Heart right ventricle (tissue), 16 donors: ENCODE results near the gene LDB2. TPM values are rescaled to one million over a fixed set of nuclear protein-coding genes. Genes with fewer than 3 reads are reported as not detected.

Experiments
- ATAC-seq, 8 donors: fragments of 200-7000 bp; cut with Tn5 transposase; one replicate each; pipeline ENCODE4 v1.9.1; 2020; ENCODE audit warnings: mild to moderate bottlenecking in 8 of 8, moderate library complexity in 8 of 8, moderate number of reproducible peaks in 1 of 8
- DNase-seq, 2 donors: peaks; one replicate each; pipeline ENCODE4 v3.0.0-alpha.2; 2020
- H3K27ac ChIP-seq, 10 donors: fragments of 200-600 bp; sonication (generic) in 2 of 10; one replicate each; pipeline versions ENCODE4 v1.5.0 to v1.8.0; 2020 to 2022; ENCODE audit warnings: mild to moderate bottlenecking in 3 of 10
- H3K27me3 ChIP-seq, 7 donors: fragments of 200-600 bp; one replicate each; pipeline ENCODE4 v1.8.0; 2021 to 2022; ENCODE audit warnings: mild to moderate bottlenecking in 2 of 7
- H3K36me3 ChIP-seq, 9 donors: fragments of 200-600 bp; sonication (generic) in 1 of 9; one replicate each; pipeline versions ENCODE4 v1.5.0 to v1.8.0; 2020 to 2022; ENCODE audit warnings: mild to moderate bottlenecking in 2 of 9
- H3K4me1 ChIP-seq, 9 donors: fragments of 200-600 bp; sonication (generic) in 1 of 9; one replicate each; pipeline versions ENCODE4 v1.5.0 to v1.8.0; 2020 to 2022; ENCODE audit warnings: mild to moderate bottlenecking in 4 of 9
- H3K4me3 ChIP-seq, 10 donors: fragments of 200-600 bp; sonication (generic) in 2 of 10; one replicate each; pipeline versions ENCODE4 v1.5.0 to v1.8.0; 2020 to 2022; ENCODE audit warnings: mild to moderate bottlenecking in 7 of 10, moderate library complexity in 2 of 10
- H3K9me3 ChIP-seq, 11 donors: fragments of 200-600 bp in 10 of 11; sonication (generic) in 2 of 11; one replicate each; pipeline versions ENCODE4 v1.5.0 to v1.8.0; 2013 to 2022; ENCODE audit warnings: mild to moderate bottlenecking in 2 of 11, control low read depth in 1 of 11, moderate library complexity in 1 of 11
- WGBS, 2 donors: extraction: QIAGEN DNeasy Blood & Tissue Kit; methylation state at CpG; one replicate each; pipeline ENCODE4 v1.1.7; 2013; ENCODE audit warnings: inconsistent platforms in 1 of 2; 5-methylcytosine and 5-hydroxymethylcytosine counted together
- intact Hi-C, 10 donors: fragments of 100-400 bp; cut with DNase I; formaldehyde crosslinking; loops; one replicate each; pipeline versions ENCODE4 v1.11.1 to v1.14.2; 2022
- polyA plus RNA-seq, 2 donors: library from polyadenylated mRNA; stranded (reverse); fragments of 200-250 nt; gene quantifications; one replicate each; pipeline ENCODE4 v1.2.3, GENCODE V29; 2013
- total RNA-seq, 10 donors: library from RNA; stranded (reverse); fragmentation: NEBNext Ultra II Directional in 3 of 10; extraction: Animal tissue kit (Norgen Biotek cat#: 25700) in 3 of 10; gene quantifications; one replicate each; pipeline versions ENCODE4 v1.2.1 to v1.2.4, GENCODE V29; 2021 to 2023
- TF ChIP-seq, protein P1 (sequence below), 9 donors: fragments of 200-600 bp; sonication (generic) in 2 of 9; IDR thresholded peaks; one replicate each; pipeline versions ENCODE4 v1.5.0 to v1.8.0; 2021 to 2022; ENCODE audit warnings: antibody characterized with exemption in 9 of 9, mild to moderate bottlenecking in 5 of 9, moderate library complexity in 1 of 9
- donor health status: Arrhythmogenic right ventricular cardiomyopathy.
- donor health status: ischemic (EF 13 %, LVEDD 7.1; RV severe dilation, severe dysfunction).
- donor health status: healthy with polysubstance abuse.
- donor health status: DM: no; HTN: yes; CAD: no.
- donor health status: DM: no; HTN: no; CAD: no.
- donor health status: ischemic (EF 25% LVEDD 6.9; RV normal size, moderate dysfunction).
- donor health status: ischemic (EF 25% LVEDD 5.7; RV mildly dilated, moderate dysfunction).
- donor health status: healthy.
- donor health status: DM: yes; HTN: yes; CAD: no.
- donor health status: Ischemic cardiomyopathy.
- donor health status: ischemic (EF 35%, LVEDD 5.7; RV mildly dilated, moderate dysfunction).
- donor health status: nonischemic (EF 11% LVEDD 7.7; RV severe dilation, severe dysfunction).
- donor health status: DM: yes; HTN: yes; CAD: no.
- donor health status: PGD.
- donor health status: ischemic (EF 29% LVEDD 5.4; RV normal size, mild dysfunction).
- donor health status: nonischemic (EF 23%, LVEDD 6.1; RV moderate dilation, normal function).

The LDB2 gene
- total and polyA plus RNA-seq, 12 donors = 14.5 to 43.3 (median 23.5) TPM

DNA sequence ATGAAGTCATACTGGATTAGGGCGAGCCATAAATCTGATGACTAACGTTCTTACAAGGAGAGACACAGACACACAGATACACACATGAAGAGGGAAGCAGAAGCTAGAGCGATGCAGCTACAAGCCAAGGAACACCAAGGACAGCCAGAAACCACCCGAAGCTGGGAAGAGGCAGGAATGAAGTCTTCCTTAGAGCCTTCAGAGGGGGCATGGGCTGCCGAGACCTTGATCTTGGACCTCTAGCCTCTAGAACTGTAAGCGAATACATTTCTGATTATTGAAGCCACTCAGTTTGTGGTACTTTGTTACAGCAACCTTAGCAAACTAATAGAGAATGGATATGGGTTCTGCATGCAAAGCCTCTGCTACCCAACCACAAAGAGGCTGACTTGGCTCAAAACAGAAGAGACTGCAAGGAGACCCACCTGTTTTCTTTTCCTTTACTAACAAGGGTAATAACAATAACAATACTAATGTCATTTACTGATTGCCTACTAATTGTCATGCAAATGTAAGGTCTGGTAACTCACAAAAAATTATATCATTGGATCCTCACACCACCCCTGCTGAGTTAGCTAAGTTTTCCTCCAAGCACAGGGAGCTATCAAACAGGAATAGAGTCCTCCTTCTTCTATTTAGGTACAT lies 10.1 kb upstream of the LDB2 start:
- DNase-seq = no peak
- H3K9me3 ChIP-seq = no peaks in the 10 kb centered on the region
- H3K27me3 ChIP-seq = peaks cover 0 to 3% (median 0%) of the 10 kb centered on the region in 7 donors
- TF ChIP-seq, protein P1, sequence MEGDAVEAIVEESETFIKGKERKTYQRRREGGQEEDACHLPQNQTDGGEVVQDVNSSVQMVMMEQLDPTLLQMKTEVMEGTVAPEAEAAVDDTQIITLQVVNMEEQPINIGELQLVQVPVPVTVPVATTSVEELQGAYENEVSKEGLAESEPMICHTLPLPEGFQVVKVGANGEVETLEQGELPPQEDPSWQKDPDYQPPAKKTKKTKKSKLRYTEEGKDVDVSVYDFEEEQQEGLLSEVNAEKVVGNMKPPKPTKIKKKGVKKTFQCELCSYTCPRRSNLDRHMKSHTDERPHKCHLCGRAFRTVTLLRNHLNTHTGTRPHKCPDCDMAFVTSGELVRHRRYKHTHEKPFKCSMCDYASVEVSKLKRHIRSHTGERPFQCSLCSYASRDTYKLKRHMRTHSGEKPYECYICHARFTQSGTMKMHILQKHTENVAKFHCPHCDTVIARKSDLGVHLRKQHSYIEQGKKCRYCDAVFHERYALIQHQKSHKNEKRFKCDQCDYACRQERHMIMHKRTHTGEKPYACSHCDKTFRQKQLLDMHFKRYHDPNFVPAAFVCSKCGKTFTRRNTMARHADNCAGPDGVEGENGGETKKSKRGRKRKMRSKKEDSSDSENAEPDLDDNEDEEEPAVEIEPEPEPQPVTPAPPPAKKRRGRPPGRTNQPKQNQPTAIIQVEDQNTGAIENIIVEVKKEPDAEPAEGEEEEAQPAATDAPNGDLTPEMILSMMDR (IDR thresholded peaks at IDR 0.05) = no peak
- intact Hi-C loops = no loop called here
- no peaks in the 10 kb centered on the region for H3K36me3 ChIP-seq
- ATAC-seq = no peak
- WGBS, 2 donors = 88 to 90% methylated on average over 6 of the region's 6 CpGs
- no peak overlapping the region for H3K27ac ChIP-seq
- H3K4me3 ChIP-seq = no peak overlapping the region
- peaks cover 0 to 14% (median 8%) of the 10 kb centered on the region in 9 donors for H3K4me1 ChIP-seq

DNA sequence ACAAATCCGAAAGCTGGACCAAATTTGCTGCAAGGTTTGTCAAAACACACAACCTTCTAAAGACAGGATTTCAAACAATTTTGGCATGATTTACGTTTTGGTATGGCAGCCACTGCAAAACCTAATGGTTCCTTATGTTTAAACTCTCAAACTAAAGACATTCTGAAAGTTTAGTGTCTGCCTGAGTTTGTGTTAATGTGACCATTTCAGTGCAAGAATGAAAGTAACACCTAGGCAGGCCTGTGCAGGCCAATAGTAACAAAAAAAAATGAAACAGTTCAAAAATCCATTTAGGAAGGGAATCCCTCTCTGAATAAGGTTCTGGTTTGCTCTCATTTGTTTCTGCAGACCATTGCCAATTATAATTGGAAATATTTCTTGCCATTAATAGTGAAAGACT lies 1.9 kb upstream of the LDB2 start:
- Histone ChIP-seq H3K27ac (peak overlapping the region in 2 of 10 donors; percentile 46 to 80), H3K27me3 (no peaks in the 10 kb centered on the region), H3K36me3 (no peaks in the 10 kb centered on the region), H3K4me1 (peaks cover 0 to 8% (median 4%) of the 10 kb centered on the region in 9 donors), H3K9me3 (no peaks in the 10 kb centered on the region), H3K4me3 (no peak overlapping the region)
- TF ChIP-seq, protein P1 (IDR thresholded peaks at IDR 0.05) = no peak
- DNase-seq = no peak
- intact Hi-C loops = no loop called here
- ATAC-seq = no peak
- WGBS, 2 donors = 73 to 87% methylated on average over 2 of the region's 2 CpGs

DNA sequence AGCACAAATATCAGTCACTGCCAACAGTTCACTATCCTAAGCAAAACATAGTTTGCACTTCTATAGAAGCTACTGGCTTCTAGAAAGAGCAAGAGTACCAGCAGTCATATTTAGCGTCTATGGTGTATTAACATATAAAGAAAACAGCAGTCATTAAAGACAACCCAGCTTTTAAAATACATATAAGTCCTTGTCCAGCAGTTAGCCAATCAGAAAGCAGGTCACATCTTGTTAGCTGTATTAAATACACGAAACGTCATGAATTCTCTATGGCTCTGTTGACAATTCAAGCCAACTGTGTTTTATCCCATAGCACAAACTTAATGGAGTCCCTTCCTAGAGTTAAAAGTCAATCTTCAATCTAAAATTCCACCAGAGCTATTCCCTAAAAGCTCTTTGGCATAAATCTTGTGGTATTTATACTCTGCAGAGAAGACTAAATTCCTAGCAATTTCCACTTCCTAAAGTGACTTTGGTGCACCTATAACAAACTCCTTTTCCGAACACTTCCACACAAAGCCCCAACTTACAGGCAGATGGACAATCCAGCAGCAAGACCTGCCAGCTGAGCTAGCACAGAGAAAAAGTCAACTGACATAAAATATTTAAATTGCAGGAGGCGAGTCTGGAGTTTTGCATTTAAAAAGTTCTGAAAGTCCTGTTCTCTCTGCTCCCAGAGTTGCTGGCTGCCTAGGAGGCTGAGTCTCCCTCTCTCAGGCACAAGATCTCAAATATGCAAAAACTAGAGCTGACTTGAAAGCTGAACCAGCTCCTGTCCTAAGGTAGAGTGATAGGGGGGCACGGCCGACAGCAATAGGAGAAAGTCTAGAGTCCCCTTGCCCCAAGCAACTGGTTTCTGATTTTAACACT lies 1.3 kb downstream of the LDB2 start:
- Histone ChIP-seq H3K36me3 (no peaks in the 10 kb centered on the region), H3K27me3 (no peaks in the 10 kb centered on the region), H3K4me1 (peaks cover 0 to 30% (median 10%) of the 10 kb centered on the region in 9 donors), H3K9me3 (no peaks in the 10 kb centered on the region), H3K27ac (peak overlapping the region; percentile 53 to 86 (median 80)), H3K4me3 (peak overlapping the region; percentile 37 to 69 (median 60))
- DNase-seq = no peak
- 22 to 25% methylated on average over 7 of the region's 7 CpGs for WGBS, 2 donors
- TF ChIP-seq, protein P1 (IDR thresholded peaks at IDR 0.05) = no peak
- intact Hi-C loops = loop anchor here in 4 of 10 donors (1.0 to 10.0 kb wide), 5 partner anchors 40 to 105 kb away; no protein-coding TSS in a partner anchor
- peak in 5 of 8 donors; percentile 16 to 38 (median 37) for ATAC-seq

DNA sequence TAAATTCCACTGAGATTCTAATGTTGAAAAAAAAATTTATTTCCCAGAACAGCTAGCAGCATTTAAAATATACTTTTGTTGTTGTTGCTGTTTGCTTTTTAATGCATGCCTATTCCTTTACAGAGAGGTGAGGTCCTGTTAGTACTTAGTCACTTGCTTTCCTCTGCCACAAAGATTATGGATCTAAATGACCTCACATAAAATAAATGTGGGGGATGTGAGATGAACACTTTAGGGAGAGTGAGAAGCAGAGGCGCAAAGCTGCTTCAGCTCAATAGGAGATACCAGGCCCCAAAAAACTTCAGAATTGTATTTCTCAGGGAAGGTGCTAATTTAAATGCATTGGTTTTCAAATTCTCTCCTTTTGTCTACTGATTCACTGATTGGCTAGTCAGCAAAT lies 4.0 kb downstream of the LDB2 start:
- intact Hi-C loops = loop anchor here in 3 of 10 donors (2.0 to 10.0 kb wide), 3 partner anchors 30 to 100 kb away; no protein-coding TSS in a partner anchor
- 63 to 73% methylated on average over 1 of the region's 1 CpG for WGBS, 2 donors

More for the DNA sequence above, 4.0 kb downstream of the LDB2 start:
- DNase-seq (no peak), ATAC-seq (no peak)
- no peaks in the 10 kb centered on the region for H3K27me3 ChIP-seq
- peaks cover 0 to 55% (median 22%) of the 10 kb centered on the region in 9 donors for H3K4me1 ChIP-seq
- H3K36me3 ChIP-seq = no peaks in the 10 kb centered on the region
- H3K9me3 ChIP-seq = no peaks in the 10 kb centered on the region
- peak overlapping the region; percentile 34 to 86 (median 80) for H3K27ac ChIP-seq
- TF ChIP-seq, protein P1 (IDR thresholded peaks at IDR 0.05) = no peak
- H3K4me3 ChIP-seq = peak overlapping the region in 6 of 10 donors; percentile 24 to 69 (median 63)
